Measurements from ENCODE around the gene KCNAB1. TPM values are rescaled to one million over a fixed set of nuclear protein-coding genes. Genes with fewer than 3 reads are reported as not detected.

Gene KCNAB1
- total RNA-seq, 1 experiment from 2014 or later = not detected

GRCh38 chr3:156407617-156408225, 287.3 kb downstream of the KCNAB1 start:
- no peak for DNase-seq (ENCODE audit: low read depth)

GRCh38 chr3:156409694-156410093, 289.3 kb downstream of the KCNAB1 start:
- no peak for DNase-seq (ENCODE audit: low read depth)

- DNase-seq (ENCODE audit: low read depth) = no peak
Measured at GRCh38 chr3:156412600-156412999, 292.2 kb downstream of the KCNAB1 start.

GRCh38 chr3:156413293-156413892, 293.0 kb downstream of the KCNAB1 start:
- no peak for DNase-seq (ENCODE audit: low read depth)

- no peak for DNase-seq (ENCODE audit: low read depth)
Measured at GRCh38 chr3:156416846-156417558, 296.6 kb downstream of the KCNAB1 start.

GRCh38 chr3:156417559-156418132, 297.3 kb downstream of the KCNAB1 start:
- DNase-seq (ENCODE audit: low read depth) = no peak

- no peak for DNase-seq (ENCODE audit: low read depth)
Measured at GRCh38 chr3:156418428-156418827, 298.1 kb downstream of the KCNAB1 start.

GRCh38 chr3:156421534-156421933, 301.2 kb downstream of the KCNAB1 start:
- DNase-seq (ENCODE audit: low read depth) = no peak

- DNase-seq (ENCODE audit: low read depth) = no peak
Measured at GRCh38 chr3:156424758-156425157, 304.4 kb downstream of the KCNAB1 start.

GRCh38 chr3:156425651-156426050, 305.3 kb downstream of the KCNAB1 start:
- no peak for DNase-seq (ENCODE audit: low read depth)

- DNase-seq (ENCODE audit: low read depth) = no peak
Measured at GRCh38 chr3:156429125-156429524, 308.7 kb downstream of the KCNAB1 start.

- DNase-seq (ENCODE audit: low read depth) = no peak
Measured at GRCh38 chr3:156431334-156432124, 311.2 kb downstream of the KCNAB1 start.

- no peak for DNase-seq (ENCODE audit: low read depth)
Measured at GRCh38 chr3:156432563-156432962, 312.2 kb downstream of the KCNAB1 start.

GRCh38 chr3:156433138-156433537, 312.8 kb downstream of the KCNAB1 start:
- DNase-seq (ENCODE audit: low read depth) = no peak

- DNase-seq (ENCODE audit: low read depth) = peak; percentile 9
Measured at GRCh38 chr3:156433910-156434309, 313.5 kb downstream of the KCNAB1 start.

GRCh38 chr3:156434921-156435320, 314.5 kb downstream of the KCNAB1 start:
- no peak for DNase-seq (ENCODE audit: low read depth)

- DNase-seq (ENCODE audit: low read depth) = no peak
Measured at GRCh38 chr3:156443079-156443478, 322.7 kb downstream of the KCNAB1 start.

- no peak for DNase-seq (ENCODE audit: low read depth)
Measured at GRCh38 chr3:156445117-156446090, 325.0 kb downstream of the KCNAB1 start.

- peak; percentile 22 for DNase-seq (ENCODE audit: low read depth)
Measured at GRCh38 chr3:156448300-156448699, 327.9 kb downstream of the KCNAB1 start.

- DNase-seq (ENCODE audit: low read depth) = peak; percentile 26
Measured at GRCh38 chr3:156449710-156450574, 329.6 kb downstream of the KCNAB1 start.
